D721Med (cell line): ENCODE measurements around the gene TCF7L1.
"Not testable (repeated sequence)": the region's sequence is repeated elsewhere in the genome, so short reads cannot be mapped to it uniquely, and the experiment has no call there.

ENCODE experiments used
- DNase-seq: peaks from one replicate; pipeline ENCODE4 v3.0.0; 2011; ENCODE audit warnings: low spot score; ENCODE audit not compliant: insufficient read length
- FAIRE-seq: peaks from 2 replicates; lab custom pipeline; 2011; peaks lifted over from hg19 to GRCh38; lab: Jason Lieb, UNC
- TF ChIP-seq, protein P1 (sequence below): IDR thresholded peaks from 2 replicates; pipeline ENCODE4 v1.5.1; 2012; ENCODE audit warnings: mild to moderate bottlenecking, control low read depth; ENCODE audit not compliant: insufficient read depth; ENCODE audit errors: missing control alignments

Gene TCF7L1

DNA sequence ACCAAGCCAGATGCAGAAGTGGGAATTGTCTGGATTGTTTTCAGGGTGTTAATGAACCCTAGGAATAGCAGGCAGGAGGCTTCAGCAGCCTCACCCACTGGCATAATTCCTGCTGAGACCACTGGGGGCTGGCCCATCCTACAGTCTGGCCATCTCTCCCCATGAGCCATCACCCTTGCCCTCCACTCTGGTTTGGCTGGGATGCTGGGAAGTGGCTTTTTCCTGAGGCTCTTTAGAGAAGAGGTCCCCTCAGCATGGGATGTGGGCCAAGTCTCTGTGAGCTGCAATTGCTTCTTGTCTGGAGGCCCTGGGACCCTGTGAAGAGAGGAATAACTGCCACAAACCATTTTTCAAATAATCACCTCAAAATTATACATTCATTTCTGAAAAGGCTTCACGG lies 4.0 kb downstream of the TCF7L1 start:
- DNase-seq, result no peak
- TF ChIP-seq, protein P1, sequence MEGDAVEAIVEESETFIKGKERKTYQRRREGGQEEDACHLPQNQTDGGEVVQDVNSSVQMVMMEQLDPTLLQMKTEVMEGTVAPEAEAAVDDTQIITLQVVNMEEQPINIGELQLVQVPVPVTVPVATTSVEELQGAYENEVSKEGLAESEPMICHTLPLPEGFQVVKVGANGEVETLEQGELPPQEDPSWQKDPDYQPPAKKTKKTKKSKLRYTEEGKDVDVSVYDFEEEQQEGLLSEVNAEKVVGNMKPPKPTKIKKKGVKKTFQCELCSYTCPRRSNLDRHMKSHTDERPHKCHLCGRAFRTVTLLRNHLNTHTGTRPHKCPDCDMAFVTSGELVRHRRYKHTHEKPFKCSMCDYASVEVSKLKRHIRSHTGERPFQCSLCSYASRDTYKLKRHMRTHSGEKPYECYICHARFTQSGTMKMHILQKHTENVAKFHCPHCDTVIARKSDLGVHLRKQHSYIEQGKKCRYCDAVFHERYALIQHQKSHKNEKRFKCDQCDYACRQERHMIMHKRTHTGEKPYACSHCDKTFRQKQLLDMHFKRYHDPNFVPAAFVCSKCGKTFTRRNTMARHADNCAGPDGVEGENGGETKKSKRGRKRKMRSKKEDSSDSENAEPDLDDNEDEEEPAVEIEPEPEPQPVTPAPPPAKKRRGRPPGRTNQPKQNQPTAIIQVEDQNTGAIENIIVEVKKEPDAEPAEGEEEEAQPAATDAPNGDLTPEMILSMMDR, result no peak
- no peak for FAIRE-seq

DNA sequence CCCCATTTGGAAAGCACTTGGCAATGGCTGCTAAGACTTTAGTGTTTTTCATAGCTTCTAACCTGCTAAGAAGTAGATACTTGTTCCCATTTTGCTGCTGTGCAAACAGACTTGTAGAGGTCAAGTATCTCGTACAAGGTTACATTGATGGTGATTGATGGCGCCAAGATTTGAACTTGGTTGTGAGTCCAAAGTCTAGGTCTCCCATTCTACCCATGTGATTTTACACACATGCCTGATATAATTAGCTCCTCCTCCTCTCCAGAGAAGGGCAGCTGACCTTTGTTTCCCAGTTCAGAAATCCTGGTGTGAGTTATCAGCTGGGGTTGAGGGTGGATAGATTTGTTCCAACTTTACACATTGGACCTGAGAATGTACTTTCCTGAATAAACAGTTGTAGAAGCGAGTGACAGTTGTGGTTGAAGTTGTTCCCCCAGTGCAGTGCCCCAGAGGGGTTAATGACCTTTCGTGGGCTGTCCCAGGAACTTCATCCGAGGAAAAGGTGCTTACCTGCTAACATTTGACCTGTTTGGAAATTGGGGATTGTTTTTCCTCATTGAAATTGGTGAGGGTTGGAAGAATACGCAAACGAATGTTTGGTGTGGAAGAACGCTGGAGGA lies 10.4 kb downstream of the TCF7L1 start:
- TF ChIP-seq, protein P1, result no peak
- DNase-seq (no peak), FAIRE-seq (no peak)

DNA sequence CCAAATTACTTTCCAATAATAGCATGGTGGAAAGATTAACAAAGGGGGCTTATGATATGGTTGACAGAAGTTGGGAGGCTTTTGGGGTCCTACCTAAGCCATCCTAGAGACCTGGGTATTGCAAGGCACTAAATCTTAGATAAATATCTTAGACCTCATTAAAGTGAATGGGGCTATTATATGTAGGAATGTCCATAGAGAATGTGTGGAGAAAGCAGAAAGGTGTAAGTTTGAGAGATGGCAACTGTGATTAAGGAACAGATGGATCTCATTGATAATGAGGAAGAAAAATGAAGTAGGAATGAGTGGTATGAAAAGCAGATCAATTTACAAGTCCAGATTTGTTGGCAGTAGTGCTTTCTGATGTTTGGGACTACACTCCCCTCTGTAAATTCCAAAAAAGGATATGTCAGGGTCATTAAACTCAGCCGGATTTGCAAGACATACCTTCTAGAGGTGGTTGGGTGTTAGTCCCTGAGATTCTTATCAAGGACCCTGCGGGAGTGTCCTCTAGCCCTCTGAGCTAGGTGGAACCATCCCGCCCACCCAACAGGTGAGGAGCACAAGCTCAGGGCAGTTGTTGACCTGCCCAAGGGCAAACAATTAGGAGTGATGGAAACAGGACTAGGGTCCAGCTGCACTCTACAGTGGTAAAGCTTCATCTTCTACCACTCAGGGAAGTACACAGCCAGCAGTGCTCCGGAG lies 12.1 kb downstream of the TCF7L1 start:
- no peak for DNase-seq
- no peak for FAIRE-seq

DNA sequence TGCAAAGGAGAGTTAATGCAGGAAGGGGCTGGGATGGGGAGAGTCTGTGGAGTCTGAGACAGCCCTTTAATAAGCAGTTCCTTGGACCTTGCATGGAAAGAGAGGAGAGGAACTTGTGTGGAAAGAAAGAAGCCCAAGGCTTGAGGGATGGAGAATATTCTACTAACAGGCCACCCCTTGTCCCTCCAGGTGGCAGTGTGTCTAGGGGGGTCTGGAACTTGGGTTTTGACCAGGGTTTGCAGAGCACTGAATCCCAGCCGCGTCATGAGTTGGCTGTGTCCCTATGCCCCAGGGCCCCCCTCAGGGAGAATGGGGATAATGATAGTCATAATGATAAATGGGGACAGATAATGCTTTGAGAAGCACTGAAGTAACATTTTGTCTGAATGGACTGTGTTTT lies 15.0 kb downstream of the TCF7L1 start:
- TF ChIP-seq, protein P1, result no peak
- FAIRE-seq (no peak), DNase-seq (no peak)

More for the DNA sequence above, 12.1 kb downstream of the TCF7L1 start:
- TF ChIP-seq, protein P1, result no peak

DNA sequence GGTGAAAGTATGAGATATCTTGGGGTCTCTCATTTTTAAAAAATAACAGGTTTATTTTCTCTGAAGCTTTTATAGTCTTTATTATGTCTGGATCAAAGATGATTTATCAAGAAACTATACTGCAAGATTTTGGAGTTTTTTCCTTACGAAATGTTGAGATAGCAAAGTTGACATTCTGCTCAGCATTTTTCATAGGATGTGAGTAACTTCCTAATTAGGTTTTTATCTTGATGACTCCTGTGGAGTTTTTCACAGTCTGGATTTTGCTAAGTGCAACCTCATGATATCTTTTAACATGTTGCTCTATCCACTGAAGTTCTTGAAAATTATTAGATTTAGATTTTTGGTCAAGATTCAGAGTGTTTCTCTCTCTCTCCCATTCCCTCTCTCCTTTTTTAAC lies 17.8 kb downstream of the TCF7L1 start:
- FAIRE-seq, result no peak
- no peak for DNase-seq
- TF ChIP-seq, protein P1, result no peak

DNA sequence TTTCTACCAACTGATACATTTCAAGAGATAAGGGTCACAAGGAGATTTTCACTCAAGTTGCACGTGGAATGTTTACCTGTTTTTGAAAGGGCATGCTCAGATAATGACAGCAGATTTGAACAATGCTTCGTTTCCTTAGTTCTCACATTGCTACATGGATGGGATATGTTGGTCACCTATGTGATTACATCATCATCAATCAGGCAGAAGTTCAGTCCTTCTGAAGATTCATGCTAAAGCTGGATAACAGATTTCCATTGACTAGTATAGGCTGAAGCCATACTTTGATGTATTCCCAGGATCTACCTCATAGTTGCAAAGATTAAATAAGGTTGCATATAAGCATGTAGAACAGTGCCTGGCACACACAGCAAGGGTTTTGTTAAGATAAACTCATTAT lies 19.7 kb downstream of the TCF7L1 start:
- TF ChIP-seq, protein P1, result no peak
- DNase-seq (no peak), FAIRE-seq (no peak)

DNA sequence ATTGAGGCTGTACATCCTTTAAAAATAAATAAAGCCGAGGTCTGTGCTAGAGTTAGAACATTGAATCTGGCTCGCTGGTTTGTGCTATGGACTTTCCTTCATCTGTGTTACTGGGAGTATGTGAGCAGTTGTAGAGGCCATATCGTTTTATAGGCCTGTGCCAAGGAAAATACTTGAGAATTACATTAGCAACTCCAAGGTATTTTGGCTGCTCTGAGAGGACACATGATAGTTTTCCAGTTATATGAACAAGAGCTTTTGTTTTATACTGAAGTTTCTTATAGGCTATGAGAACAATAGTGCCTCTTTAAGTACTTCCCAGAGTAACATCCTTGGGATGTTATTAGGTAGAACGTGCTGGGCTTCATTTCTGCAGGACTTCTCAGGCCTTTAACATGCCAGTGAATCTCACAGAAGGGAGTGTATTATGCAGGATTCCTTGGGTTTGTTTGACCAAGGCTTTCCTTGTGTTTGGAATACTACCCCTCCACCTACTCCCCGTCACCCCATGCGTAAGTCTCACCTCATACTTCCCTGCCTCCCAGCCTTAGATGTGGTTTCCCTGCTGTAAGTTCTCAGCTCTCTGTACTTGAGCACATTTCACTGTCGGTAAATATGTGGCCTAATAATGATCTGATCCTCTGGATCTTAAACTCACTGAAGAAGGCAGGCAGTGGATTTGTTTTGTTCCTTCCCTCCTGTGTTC lies 21.0 kb downstream of the TCF7L1 start:
- DNase-seq (no peak), FAIRE-seq (no peak)
- TF ChIP-seq, protein P1, result no peak

DNA sequence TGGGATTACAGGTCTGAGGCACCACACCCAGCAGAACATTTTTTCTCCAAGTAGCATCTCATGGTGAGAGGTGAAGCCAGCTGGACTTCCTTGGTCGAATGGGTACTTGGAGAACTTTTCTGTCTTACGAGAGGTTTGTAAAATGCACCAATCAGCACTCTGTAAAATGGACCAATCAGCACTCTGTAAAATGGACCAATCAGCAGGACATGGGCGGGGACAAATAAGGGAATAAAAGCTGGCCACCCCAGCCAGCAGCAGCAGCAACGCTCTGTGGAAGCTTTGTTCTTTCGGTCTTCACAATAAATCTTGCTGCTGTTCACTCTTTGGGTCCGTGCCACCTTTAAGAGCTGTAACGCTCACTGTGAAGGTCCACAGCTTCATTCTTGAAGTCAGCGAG lies 21.9 kb downstream of the TCF7L1 start:
- DNase-seq, FAIRE-seq: not testable (repeated sequence)
